Ishikawa (cell line): ENCODE results near the gene RALGAPA2.

Source experiments
- CREB1 ChIP-seq: IDR thresholded peaks from 2 replicates; pipeline ENCODE4 v1.6.1; 2012; ENCODE audit warnings: low read depth
- TF ChIP-seq, protein P1 (sequence below): IDR thresholded peaks from 2 replicates; pipeline ENCODE4 v1.6.1; 2012; ENCODE audit warnings: low read depth, mild to moderate bottlenecking

DNA sequence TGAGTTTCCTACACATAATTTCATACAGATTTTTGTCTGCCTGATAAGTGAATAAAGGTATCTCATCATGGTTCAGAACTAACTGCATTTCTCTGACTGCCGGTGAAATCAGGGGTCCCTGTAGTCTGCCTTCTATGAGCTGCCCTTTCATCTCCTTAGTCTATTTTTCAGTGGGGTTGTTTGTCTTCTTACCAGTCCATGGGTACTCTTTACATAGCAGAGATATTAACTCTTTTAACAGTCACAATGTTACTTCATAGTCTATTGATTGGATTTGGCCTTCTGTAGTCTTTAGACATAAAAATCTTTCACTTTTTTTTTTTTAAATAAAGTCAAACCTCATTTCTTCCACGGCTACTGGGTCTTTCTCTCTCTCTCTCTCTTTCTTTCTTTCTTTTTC, 79.8 kb downstream of the RALGAPA2 start:
- no peak for TF ChIP-seq CREB1
- TF ChIP-seq, protein P1, sequence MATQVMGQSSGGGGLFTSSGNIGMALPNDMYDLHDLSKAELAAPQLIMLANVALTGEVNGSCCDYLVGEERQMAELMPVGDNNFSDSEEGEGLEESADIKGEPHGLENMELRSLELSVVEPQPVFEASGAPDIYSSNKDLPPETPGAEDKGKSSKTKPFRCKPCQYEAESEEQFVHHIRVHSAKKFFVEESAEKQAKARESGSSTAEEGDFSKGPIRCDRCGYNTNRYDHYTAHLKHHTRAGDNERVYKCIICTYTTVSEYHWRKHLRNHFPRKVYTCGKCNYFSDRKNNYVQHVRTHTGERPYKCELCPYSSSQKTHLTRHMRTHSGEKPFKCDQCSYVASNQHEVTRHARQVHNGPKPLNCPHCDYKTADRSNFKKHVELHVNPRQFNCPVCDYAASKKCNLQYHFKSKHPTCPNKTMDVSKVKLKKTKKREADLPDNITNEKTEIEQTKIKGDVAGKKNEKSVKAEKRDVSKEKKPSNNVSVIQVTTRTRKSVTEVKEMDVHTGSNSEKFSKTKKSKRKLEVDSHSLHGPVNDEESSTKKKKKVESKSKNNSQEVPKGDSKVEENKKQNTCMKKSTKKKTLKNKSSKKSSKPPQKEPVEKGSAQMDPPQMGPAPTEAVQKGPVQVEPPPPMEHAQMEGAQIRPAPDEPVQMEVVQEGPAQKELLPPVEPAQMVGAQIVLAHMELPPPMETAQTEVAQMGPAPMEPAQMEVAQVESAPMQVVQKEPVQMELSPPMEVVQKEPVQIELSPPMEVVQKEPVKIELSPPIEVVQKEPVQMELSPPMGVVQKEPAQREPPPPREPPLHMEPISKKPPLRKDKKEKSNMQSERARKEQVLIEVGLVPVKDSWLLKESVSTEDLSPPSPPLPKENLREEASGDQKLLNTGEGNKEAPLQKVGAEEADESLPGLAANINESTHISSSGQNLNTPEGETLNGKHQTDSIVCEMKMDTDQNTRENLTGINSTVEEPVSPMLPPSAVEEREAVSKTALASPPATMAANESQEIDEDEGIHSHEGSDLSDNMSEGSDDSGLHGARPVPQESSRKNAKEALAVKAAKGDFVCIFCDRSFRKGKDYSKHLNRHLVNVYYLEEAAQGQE, result no peak
